ENCODE data around the gene CNR2.
A peak's percentile ranks its signal among the peaks of the same experiment; 100 is the strongest.

Gene CNR2

DNA sequence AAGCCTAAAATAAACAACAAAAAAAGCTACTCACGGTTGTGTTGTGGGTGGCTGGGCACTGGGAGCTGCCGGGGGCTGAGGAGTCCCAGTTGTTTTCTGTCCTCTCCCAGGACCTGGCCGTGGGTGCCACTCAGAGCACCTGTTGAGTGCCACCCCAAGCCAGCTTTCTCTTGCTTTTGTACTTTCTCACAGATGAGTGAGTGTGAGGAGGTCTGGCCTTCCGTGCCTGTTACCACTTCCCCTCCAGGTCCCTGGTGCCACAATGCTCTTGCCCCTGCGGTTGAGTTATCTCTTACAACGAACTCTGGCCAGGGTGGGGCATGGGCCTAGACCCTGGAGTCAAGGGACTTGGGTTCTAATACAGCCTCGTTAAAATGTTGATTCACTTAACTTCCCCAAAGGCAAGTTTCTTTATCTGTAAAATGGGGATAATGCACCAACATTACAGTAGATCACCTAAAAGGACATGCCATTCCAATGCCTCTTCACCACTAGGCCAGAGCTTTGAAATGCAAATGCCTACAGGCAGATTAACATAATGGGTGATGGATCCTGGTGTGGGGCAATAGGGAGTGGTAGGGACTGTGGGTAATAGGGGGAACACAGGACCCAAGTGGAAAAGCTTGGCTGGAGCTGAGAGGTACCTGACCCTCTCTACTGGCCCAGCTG is at the start of gene CNR2:
CNR2 (minus strand) TSS at position 151 of the 669 bp plus-strand sequence. CDS start 37,745 bp downstream, outside the sequence.
- H3K27ac ChIP-seq = no peak within 1 kb of the TSS
- no peak for TF ChIP-seq CTCF (conservative IDR thresholded peaks at IDR 0.05)

- TF ChIP-seq CTCF (conservative IDR thresholded peaks at IDR 0.05) = no peak
- peak overlapping the region; percentile 98 for H3K27ac ChIP-seq
These were observed 47.3 kb upstream of the CNR2 start for GRCh38 chr1:23960291-23961020.

- no peak for TF ChIP-seq CTCF (conservative IDR thresholded peaks at IDR 0.05)
- H3K27ac ChIP-seq = peak within 1 kb of the TSS; percentile 98
These were observed 46.5 kb upstream of the CNR2 start, which contains the start of gene PNRC2 for GRCh38 chr1:23959461-23960290. Gene PNRC2, plus strand, starts transcription at chr1:23959828. Its CDS starts 1,630 bp downstream, at chr1:23961458.

DNA sequence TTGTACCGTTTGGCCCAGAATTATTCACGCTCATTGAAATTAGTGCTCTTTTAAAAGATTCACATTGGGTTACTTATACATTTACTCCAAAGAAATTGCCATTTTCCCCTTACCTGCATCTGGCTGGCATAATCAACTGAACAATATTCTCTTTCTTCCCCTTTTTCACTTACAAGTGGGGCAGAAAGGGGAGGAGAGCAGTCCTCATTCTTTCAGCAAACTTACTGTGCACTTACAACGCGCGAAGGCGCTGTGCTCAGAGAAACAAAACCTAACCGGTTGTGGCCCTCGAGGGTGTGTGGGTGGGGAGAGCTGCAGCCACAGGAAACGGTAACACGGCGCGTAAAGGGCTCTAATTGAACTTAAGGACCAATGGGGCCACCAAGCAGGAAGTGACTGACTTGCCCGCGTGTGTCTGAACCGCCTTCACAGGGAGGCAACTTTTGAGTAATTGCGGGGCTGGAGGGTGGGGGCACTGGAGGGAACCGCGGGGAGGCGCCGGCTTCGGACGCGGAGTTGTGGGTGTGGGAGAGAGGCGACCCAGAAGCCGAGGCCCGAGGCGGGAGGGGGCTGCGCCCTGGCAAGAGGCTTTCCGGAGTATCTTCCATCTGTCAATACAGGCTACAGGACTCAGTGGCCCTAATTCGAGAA is 45.8 kb upstream of the CNR2 start:
- TF ChIP-seq CTCF (conservative IDR thresholded peaks at IDR 0.05) = peak; percentile 55
- peak overlapping the region; percentile 98 for H3K27ac ChIP-seq

DNA sequence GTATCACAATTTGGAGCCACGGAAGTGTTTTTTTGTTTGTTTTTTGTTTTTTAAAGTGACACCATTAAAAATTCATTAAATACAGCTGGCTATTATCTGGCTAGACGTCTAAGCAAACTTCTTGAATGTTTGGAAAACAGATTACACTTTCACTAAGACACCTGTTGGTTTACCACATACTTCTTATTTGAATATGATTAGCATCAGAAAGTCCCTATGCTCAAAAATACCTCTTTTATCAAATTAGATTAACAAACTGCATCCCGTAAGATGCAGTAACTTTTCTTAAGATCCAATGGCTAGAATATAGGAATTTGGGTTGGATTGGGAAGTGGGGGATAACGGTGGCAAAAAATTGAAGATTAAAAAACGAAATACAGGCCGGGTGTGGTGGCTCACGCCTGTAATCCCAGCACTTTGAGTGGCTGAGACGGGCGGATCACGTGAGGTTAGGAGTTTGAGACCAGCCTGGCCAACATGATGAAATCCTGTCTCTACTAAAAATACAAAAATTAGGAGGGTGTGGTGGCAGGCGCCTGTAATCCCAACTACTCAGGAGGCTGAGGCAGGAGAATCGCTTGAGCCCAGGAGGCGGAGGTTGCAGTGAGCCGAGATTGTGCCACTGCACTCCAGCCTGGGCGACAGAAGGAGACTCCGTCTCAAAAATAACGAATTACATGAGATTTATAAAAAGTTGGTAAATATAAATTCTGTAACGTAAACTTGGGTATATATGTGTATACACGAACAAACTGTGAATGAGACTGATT is 45.1 kb upstream of the CNR2 start:
- H3K27ac ChIP-seq = peak overlapping the region; percentile 98

DNA sequence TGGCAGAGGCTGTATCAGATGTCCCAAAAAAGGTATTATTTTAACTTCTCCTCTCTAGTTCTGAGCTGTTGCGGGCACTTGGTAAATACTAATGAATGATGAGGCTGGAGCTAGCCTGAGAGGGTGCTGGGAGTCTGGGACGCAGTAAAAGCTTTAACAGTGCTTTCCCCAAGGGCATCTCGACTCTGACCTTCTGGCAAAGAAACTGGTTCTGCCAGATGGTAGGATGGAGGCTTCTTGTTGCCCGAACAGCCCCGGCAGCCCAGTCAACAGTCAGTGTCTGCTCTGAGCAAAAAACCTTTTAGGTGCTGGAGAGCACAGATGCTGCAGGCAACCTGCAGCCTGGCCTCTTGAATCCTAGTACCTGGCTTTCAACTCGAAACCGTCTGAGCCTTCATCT is 43.9 kb upstream of the CNR2 start:
- peak overlapping the region; percentile 98 for H3K27ac ChIP-seq
- TF ChIP-seq CTCF (conservative IDR thresholded peaks at IDR 0.05) = no peak

GRCh38 chr1:23953020-23953419 is 39.9 kb upstream of the CNR2 start:
- no peak overlapping the region for H3K27ac ChIP-seq
- TF ChIP-seq CTCF (conservative IDR thresholded peaks at IDR 0.05) = no peak

Measured in VCaP (cell line).